CD4-positive, alpha-beta T cell treated with Interleukin-17A for 4 hours (primary cell): ENCODE data around the gene NTHL1.

Experiments
- DNase-seq: peaks from one replicate; pipeline ENCODE4 v3.0.0-alpha.2; 2020; ENCODE audit warnings: mixed read lengths

NTHL1 gene

GRCh38 chr16:2083876-2084780 lies 36.5 kb upstream of the NTHL1 start:
- DNase-seq, result no peak

GRCh38 chr16:2083409-2083808 lies 35.8 kb upstream of the NTHL1 start:
- DNase-seq, result no peak

- DNase-seq, result no peak
Measured at GRCh38 chr16:2082983-2083364, 35.3 kb upstream of the NTHL1 start.

GRCh38 chr16:2082171-2082982 lies 34.7 kb upstream of the NTHL1 start:
- DNase-seq, result no peak

- no peak for DNase-seq
Measured at GRCh38 chr16:2081201-2082084, 33.8 kb upstream of the NTHL1 start.

- no peak for DNase-seq
Measured at GRCh38 chr16:2079991-2080390, 32.4 kb upstream of the NTHL1 start.

GRCh38 chr16:2079311-2079800 lies 31.7 kb upstream of the NTHL1 start:
- DNase-seq, result no peak

GRCh38 chr16:2078691-2079090 lies 31.1 kb upstream of the NTHL1 start:
- no peak for DNase-seq

GRCh38 chr16:2078096-2078495 lies 30.5 kb upstream of the NTHL1 start:
- DNase-seq, result no peak

GRCh38 chr16:2077696-2078095 lies 30.1 kb upstream of the NTHL1 start:
- DNase-seq, result no peak

GRCh38 chr16:2077016-2077415 lies 29.4 kb upstream of the NTHL1 start:
- DNase-seq, result no peak

GRCh38 chr16:2076072-2076865 lies 28.6 kb upstream of the NTHL1 start:
- no peak for DNase-seq

- no peak for DNase-seq
Measured at GRCh38 chr16:2075631-2076030, 28.0 kb upstream of the NTHL1 start.

GRCh38 chr16:2074071-2074470 lies 26.4 kb upstream of the NTHL1 start:
- no peak for DNase-seq

- DNase-seq, result no peak
Measured at GRCh38 chr16:2072926-2073325, 25.3 kb upstream of the NTHL1 start.

GRCh38 chr16:2071454-2072202 lies 24.0 kb upstream of the NTHL1 start:
- DNase-seq, result no peak

GRCh38 chr16:2070576-2071453 lies 23.2 kb upstream of the NTHL1 start:
- DNase-seq, result no peak

GRCh38 chr16:2066139-2066538 lies 18.5 kb upstream of the NTHL1 start:
- DNase-seq, result no peak

- DNase-seq, result no peak
Measured at GRCh38 chr16:2064368-2064945, 16.8 kb upstream of the NTHL1 start.

- no peak for DNase-seq
Measured at GRCh38 chr16:2063861-2064260, 16.2 kb upstream of the NTHL1 start.
